Right lobe of liver (tissue), 6 donors: ENCODE data around the gene DDR2. TPM values are rescaled to one million over a fixed set of nuclear protein-coding genes. Genes with fewer than 3 reads are reported as not detected.

ENCODE experiments used
- ATAC-seq, 4 donors: fragments of 200-7000 bp; cut with Tn5 transposase; one replicate each; pipeline ENCODE4 v1.9.1; 2020; ENCODE audit warnings: mild to moderate bottlenecking in 4 of 4, moderate library complexity in 4 of 4
- DNase-seq, 3 donors: peaks; one replicate each; pipeline ENCODE4 v3.0.0-alpha.2; 2020
- H3K27ac ChIP-seq, 3 donors: fragments of 200-600 bp; one replicate each; pipeline ENCODE4 v1.8.0; 2022
- H3K27me3 ChIP-seq, 2 donors: fragments of 200-600 bp; one replicate each; pipeline ENCODE4 v1.8.0; 2022
- H3K36me3 ChIP-seq, 4 donors: fragments of 200-600 bp; sonication (generic) in 1 of 4; one replicate each; pipeline versions ENCODE4 v1.5.1 to v1.8.0; 2017 to 2022; ENCODE audit warnings: control low read depth in 1 of 4
- H3K4me1 ChIP-seq, 4 donors: fragments of 200-600 bp; sonication (generic) in 1 of 4; one replicate each; pipeline versions ENCODE4 v1.5.1 to v1.8.0; 2017 to 2022; ENCODE audit warnings: control low read depth in 1 of 4
- H3K4me3 ChIP-seq, 3 donors: fragments of 200-600 bp; one replicate each; pipeline ENCODE4 v1.8.0; 2022
- H3K9me3 ChIP-seq, 4 donors: fragments of 200-600 bp; sonication (generic) in 1 of 4; one replicate each; pipeline versions ENCODE4 v1.5.1 to v1.8.0; 2017 to 2022; ENCODE audit warnings: control low read depth in 1 of 4
- CTCF ChIP-seq, 4 donors: fragments of 200-600 bp in 3 of 4; fragments of 450-650 bp in 1 of 4; IDR thresholded peaks; one replicate each; pipeline versions ENCODE4 v1.5.1 to v1.8.0; 2016 to 2022; ENCODE audit warnings: antibody characterized with exemption in 4 of 4, mild to moderate bottlenecking in 2 of 4
- POLR2A ChIP-seq: fragments of 450-650 bp; IDR thresholded peaks from one replicate; pipeline ENCODE4 v1.6.1; 2017; ENCODE audit warnings: antibody characterized with exemption, mild to moderate bottlenecking
- WGBS: methylation state at CpG from one replicate; pipeline ENCODE4 v1.1.6; 2018; ENCODE audit warnings: low coverage, low lambda C conversion rate; ENCODE audit not compliant: insufficient coverage; ENCODE audit errors: missing lambda C conversion rate; 5-methylcytosine and 5-hydroxymethylcytosine counted together
- intact Hi-C, 2 donors: fragments of 100-400 bp; cut with DNase I; formaldehyde crosslinking; loops; one replicate each; pipeline versions ENCODE4 v1.11.2 to v1.14.1; 2022
- total RNA-seq, 6 experiments: library from RNA; depleted of rRNA in 2 of 6; stranded (reverse); fragments of >200 nt in 2 of 6; fragmentation: NEBNext Ultra II Directional in 3 of 6; extraction: Animal tissue kit (Norgen Biotek cat#: 25700) in 3 of 6; gene quantifications; one replicate each; pipeline versions ENCODE4 v1.1.0 to v1.2.4, GENCODE V29; 2016 to 2023
- donor health status: DM: no; HTN: yes; CAD: no.
- donor health status: DM: no; HTN: no; CAD: no.
- donor health status: DM: no; HTN: no; CAD: no.
- donor health status: DM: no; HTN: yes; CAD: no.
- donor health status: DM: no; HTN: yes; CAD: no.

Gene DDR2
- total RNA-seq, 6 experiments from 2014 or later = 2.7 to 4.7 (median 3.1) TPM

- H3K9me3 ChIP-seq = no peaks in the 10 kb centered on the region
- H3K27me3 ChIP-seq = no peaks in the 10 kb centered on the region
- DNase-seq (no peak), ATAC-seq (peak in 3 of 4 donors; percentile 13 to 32 (median 27))
- TF ChIP-seq CTCF (IDR thresholded peaks at IDR 0.05) (no peak), POLR2A (no peak)
- peaks cover 0 to 8% (median 0%) of the 10 kb centered on the region in 4 donors for H3K4me1 ChIP-seq
- no peaks in the 10 kb centered on the region for H3K36me3 ChIP-seq
- no peak overlapping the region for H3K4me3 ChIP-seq
- H3K27ac ChIP-seq = no peak overlapping the region
- intact Hi-C loops = no loop called here
These were observed 99.8 kb downstream of the DDR2 start for GRCh38 chr1:162732094-162732493.

GRCh38 chr1:162732566-162733335, 100.5 kb downstream of the DDR2 start:
- DNase-seq (no peak), ATAC-seq (peak; percentile 18 to 92 (median 38))
- Histone ChIP-seq H3K27ac (no peak overlapping the region), H3K4me3 (no peak overlapping the region), H3K4me1 (peaks cover 0 to 8% (median 0%) of the 10 kb centered on the region in 4 donors), H3K27me3 (no peaks in the 10 kb centered on the region), H3K36me3 (no peaks in the 10 kb centered on the region), H3K9me3 (no peaks in the 10 kb centered on the region)
- intact Hi-C loops = no loop called here
- TF ChIP-seq POLR2A (no peak), CTCF (IDR thresholded peaks at IDR 0.05) (no peak)
- 54% methylated on average over 5 of the region's 8 CpGs for WGBS

GRCh38 chr1:162733336-162733590, 101.0 kb downstream of the DDR2 start:
- DNase-seq (no peak), ATAC-seq (no peak)
- Histone ChIP-seq H3K9me3 (no peaks in the 10 kb centered on the region), H3K4me3 (no peak overlapping the region), H3K4me1 (peaks cover 0 to 8% (median 0%) of the 10 kb centered on the region in 4 donors), H3K36me3 (no peaks in the 10 kb centered on the region), H3K27me3 (no peaks in the 10 kb centered on the region), H3K27ac (no peak overlapping the region)
- WGBS = 50% methylated on average over 1 of the region's 1 CpG
- intact Hi-C loops = no loop called here
- TF ChIP-seq POLR2A = no peak
- no peak for TF ChIP-seq CTCF (IDR thresholded peaks at IDR 0.05)

GRCh38 chr1:162734047-162734446, 101.8 kb downstream of the DDR2 start:
- H3K27ac ChIP-seq = no peak overlapping the region
- H3K36me3 ChIP-seq = no peaks in the 10 kb centered on the region
- H3K4me3 ChIP-seq = no peak overlapping the region
- TF ChIP-seq CTCF (IDR thresholded peaks at IDR 0.05) (no peak), POLR2A (no peak)
- ATAC-seq (no peak), DNase-seq (no peak)
- WGBS = 62% methylated on average over 2 of the region's 2 CpGs
- H3K4me1 ChIP-seq = peaks cover 0 to 8% (median 0%) of the 10 kb centered on the region in 4 donors
- no peaks in the 10 kb centered on the region for H3K27me3 ChIP-seq
- H3K9me3 ChIP-seq = no peaks in the 10 kb centered on the region
- intact Hi-C loops = no loop called here
